Middle frontal gyrus (tissue), 1 donor: ENCODE results near the gene SERPINB10.

ENCODE experiments used
- DNase-seq: peaks from one replicate; pipeline ENCODE4 v3.0.0-alpha.2; 2015; ENCODE audit warnings: low spot score; ENCODE audit errors: extremely low spot score

The SERPINB10 gene

GRCh38 chr18:63907664-63908063, at the start of gene SERPINB10:
TSS of gene SERPINB10 (plus strand) at chr18:63907958. CDS start at chr18:63915511, 7,553 bp downstream.
- no peak for DNase-seq

GRCh38 chr18:63858456-63858855, 49.3 kb upstream of the SERPINB10 start:
- no peak for DNase-seq

- no peak for DNase-seq
Measured at GRCh38 chr18:63859781-63860475, 47.8 kb upstream of the SERPINB10 start.

- DNase-seq = no peak
Measured at GRCh38 chr18:63860531-63860930, 47.2 kb upstream of the SERPINB10 start.

GRCh38 chr18:63867368-63868125, 40.2 kb upstream of the SERPINB10 start:
- no peak for DNase-seq

GRCh38 chr18:63868546-63868945, 39.2 kb upstream of the SERPINB10 start:
- no peak for DNase-seq

GRCh38 chr18:63869374-63869773, 38.4 kb upstream of the SERPINB10 start:
- DNase-seq = no peak

- no peak for DNase-seq
Measured at GRCh38 chr18:63869851-63870250, 37.9 kb upstream of the SERPINB10 start.

- no peak for DNase-seq
Measured at GRCh38 chr18:63871836-63872235, 35.9 kb upstream of the SERPINB10 start.

- no peak for DNase-seq
Measured at GRCh38 chr18:63872586-63872985, 35.2 kb upstream of the SERPINB10 start.

GRCh38 chr18:63878343-63878742, 29.4 kb upstream of the SERPINB10 start:
- DNase-seq = no peak

GRCh38 chr18:63878925-63879324, 28.8 kb upstream of the SERPINB10 start:
- DNase-seq = no peak

GRCh38 chr18:63879709-63880108, 28.0 kb upstream of the SERPINB10 start:
- no peak for DNase-seq

- DNase-seq = no peak
Measured at GRCh38 chr18:63881851-63882250, 25.9 kb upstream of the SERPINB10 start.

- no peak for DNase-seq
Measured at GRCh38 chr18:63882333-63883141, 25.2 kb upstream of the SERPINB10 start.

GRCh38 chr18:63883617-63884016, 24.1 kb upstream of the SERPINB10 start:
- no peak for DNase-seq

- DNase-seq = no peak
Measured at GRCh38 chr18:63887424-63887823, 20.3 kb upstream of the SERPINB10 start, which contains the start of gene SERPINB2. TSS of gene SERPINB2 (plus strand) at chr18:63887705. CDS start at chr18:63891445, 3,740 bp downstream.

GRCh38 chr18:63888470-63889190, 19.1 kb upstream of the SERPINB10 start:
- DNase-seq = no peak

- no peak for DNase-seq
Measured at GRCh38 chr18:63889626-63890025, 18.1 kb upstream of the SERPINB10 start.

- DNase-seq = no peak
Measured at GRCh38 chr18:63890237-63890949, 17.4 kb upstream of the SERPINB10 start.

- no peak for DNase-seq
Measured at GRCh38 chr18:63890950-63891304, 16.8 kb upstream of the SERPINB10 start.
